AG04450 (cell line): ENCODE measurements around the gene HMX1. TPM values are rescaled to one million over a fixed set of nuclear protein-coding genes. Genes with fewer than 3 reads are reported as not detected.

Experiments used
- CTCF ChIA-PET: fragments of 300-600, 350-600 bp; formaldehyde crosslinking; extraction: SDS; loops from one replicate; lab custom pipeline; 2022; ENCODE audit warnings: antibody characterized with exemption, inconsistent platforms; lab: Charles Lee
- POLR2A ChIA-PET: fragments of 350-600 bp; formaldehyde crosslinking; extraction: SDS; loops from one replicate; lab custom pipeline; 2021; ENCODE audit warnings: antibody characterized with exemption, inconsistent platforms; lab: Yijun Ruan, JAX
- DNase-seq: peaks from one replicate; pipeline ENCODE4 v3.0.0-alpha.2; 2011; ENCODE audit warnings: low read depth, low spot score
- H3K27ac ChIP-seq: one replicate; pipeline ENCODE4 v1.5.1; 2012; ENCODE audit warnings: low read depth, low read length, control low read depth
- H3K27me3 ChIP-seq: one replicate; pipeline ENCODE4 v1.6.0; 2012; ENCODE audit warnings: low read length; ENCODE audit not compliant: control insufficient read depth, insufficient read depth
- H3K4me3 ChIP-seq: 2 replicates; pipeline ENCODE4 v1.5.1; 2011; ENCODE audit warnings: mild to moderate bottlenecking, low read depth, low read length, control low read depth
- H3K9me3 ChIP-seq: 2 replicates; pipeline ENCODE4 v1.5.1; 2012; ENCODE audit warnings: low read length; ENCODE audit not compliant: control insufficient read depth, insufficient read depth
- CTCF ChIP-seq: IDR thresholded peaks from 2 replicates; pipeline ENCODE4 v1.5.1; 2011; ENCODE audit warnings: low read depth, low read length, control low read depth, inconsistent platforms
- polyA plus RNA-seq: library from polyadenylated mRNA; depleted of rRNA; stranded (reverse); fragments of >200 nt; gene quantifications from 2 replicates; pipeline ENCODE4 v1.2.3, GENCODE V29; 2011

HMX1 gene
- polyA plus RNA-seq, 1 experiment = not detected

GRCh38 chr4:8861576-8862295, 9.9 kb downstream of the HMX1 start:
- Histone ChIP-seq H3K9me3 (no peaks in the 10 kb centered on the region; the same call in 1 of the 2 replicates), H3K4me3 (no peak overlapping the region), H3K27ac (no peak overlapping the region), H3K27me3 (peaks cover 83% of the 10 kb centered on the region)
- POLR2A ChIA-PET = no interaction called here
- DNase-seq = no peak
- CTCF ChIA-PET = no interaction called here
- no peak for TF ChIP-seq CTCF

GRCh38 chr4:8860892-8861575, 10.6 kb downstream of the HMX1 start:
- ChIA-PET CTCF (no interaction called here), POLR2A (no interaction called here)
- no peak overlapping the region for H3K4me3 ChIP-seq
- no peak overlapping the region for H3K27ac ChIP-seq
- no peaks in the 10 kb centered on the region; the same call in 1 of the 2 replicates for H3K9me3 ChIP-seq
- TF ChIP-seq CTCF = no peak
- H3K27me3 ChIP-seq = peaks cover 82% of the 10 kb centered on the region
- DNase-seq = no peak

GRCh38 chr4:8860096-8860891, 11.3 kb downstream of the HMX1 start:
- POLR2A ChIA-PET = no interaction called here
- no peak for TF ChIP-seq CTCF
- CTCF ChIA-PET = no interaction called here
- Histone ChIP-seq H3K27me3 (peaks cover 86% of the 10 kb centered on the region), H3K4me3 (no peak overlapping the region), H3K27ac (no peak overlapping the region), H3K9me3 (no peaks in the 10 kb centered on the region; the same call in 1 of the 2 replicates)
- DNase-seq = no peak

GRCh38 chr4:8859550-8860095, 12.0 kb downstream of the HMX1 start:
- no peak for TF ChIP-seq CTCF
- H3K27me3 ChIP-seq = peaks cover 90% of the 10 kb centered on the region
- no peak for DNase-seq
- no peaks in the 10 kb centered on the region; the same call in 1 of the 2 replicates for H3K9me3 ChIP-seq
- POLR2A ChIA-PET = no interaction called here
- CTCF ChIA-PET = no interaction called here
- no peak overlapping the region for H3K27ac ChIP-seq
- H3K4me3 ChIP-seq = no peak overlapping the region
